CD4-positive, CD25-positive, alpha-beta regulatory T cell (primary cell): ENCODE results near the gene IBTK. TPM values are rescaled to one million over a fixed set of nuclear protein-coding genes. Genes with fewer than 3 reads are reported as not detected.
"Not testable (repeated sequence)": the region's sequence is repeated elsewhere in the genome, so short reads cannot be mapped to it uniquely, and the experiment has no call there.

Source experiments
- ATAC-seq, 2 donors: fragments of 150-1000 bp; cut with Tn5 transposase; one replicate each; pipeline ENCODE4 v1.10.0; 2021; ENCODE audit warnings: low read depth in 2 of 2, moderate number of reproducible peaks in 2 of 2, moderate library complexity in 1 of 2
- DNase-seq, 3 donors: peaks; one replicate each; pipeline versions ENCODE4 v3.0.0 to v3.0.0-alpha.2; 2012 to 2022; ENCODE audit warnings: mixed read lengths in 1 of 3
- H3K27ac ChIP-seq: one replicate; pipeline ENCODE4 v1.7.0; 2013; ENCODE audit warnings: mild to moderate bottlenecking, low read length; ENCODE audit not compliant: insufficient read depth, poor library complexity, severe bottlenecking
- H3K27me3 ChIP-seq: one replicate; pipeline ENCODE4 v1.7.0; 2013; ENCODE audit warnings: low read length; ENCODE audit not compliant: control insufficient read depth, insufficient read depth
- H3K36me3 ChIP-seq: one replicate; pipeline ENCODE4 v1.7.0; 2013; ENCODE audit warnings: mild to moderate bottlenecking, low read length, moderate library complexity; ENCODE audit not compliant: control insufficient read depth, insufficient read depth
- H3K4me1 ChIP-seq: 2 replicates; pipeline ENCODE4 v1.7.0; 2013; ENCODE audit warnings: mild to moderate bottlenecking, low read length; ENCODE audit not compliant: insufficient read depth, control insufficient read depth, poor library complexity, severe bottlenecking
- H3K4me3 ChIP-seq: one replicate; pipeline ENCODE4 v1.7.0; 2013; ENCODE audit warnings: low read depth, mild to moderate bottlenecking, low read length, moderate library complexity
- H3K9me3 ChIP-seq, 2 experiments: 1 replicate in 1 of 2; 2 replicates in 1 of 2; pipeline ENCODE4 v1.7.0; 2013; ENCODE audit warnings: low read length in 2 of 2, mild to moderate bottlenecking in 1 of 2, moderate library complexity in 1 of 2; ENCODE audit not compliant: control insufficient read depth in 2 of 2
- H3K27ac Mint-ChIP-seq, 3 donors: one replicate each; pipeline ENCODE4 v1.8.0; 2020 to 2022; ENCODE audit warnings: mild to moderate bottlenecking in 3 of 3, mixed read lengths in 3 of 3, moderate library complexity in 2 of 3
- H3K27me3 Mint-ChIP-seq: one replicate; pipeline ENCODE4 v1.8.0; 2022; ENCODE audit warnings: mild to moderate bottlenecking, mixed read lengths
- H3K36me3 Mint-ChIP-seq: one replicate; pipeline ENCODE4 v1.8.0; 2020; ENCODE audit warnings: mixed read lengths
- H3K4me1 Mint-ChIP-seq, 4 donors: one replicate each; pipeline ENCODE4 v1.8.0; 2020 to 2022; ENCODE audit warnings: mixed read lengths in 4 of 4, mild to moderate bottlenecking in 1 of 4
- H3K4me3 Mint-ChIP-seq, 4 donors: one replicate each; pipeline ENCODE4 v1.8.0; 2020 to 2022; ENCODE audit warnings: mild to moderate bottlenecking in 4 of 4, mixed read lengths in 4 of 4, moderate library complexity in 3 of 4
- H3K9me3 Mint-ChIP-seq, 7 donors: one replicate each; pipeline ENCODE4 v1.8.0; 2020 to 2022; ENCODE audit warnings: mixed read lengths in 7 of 7, mild to moderate bottlenecking in 3 of 7, moderate library complexity in 2 of 7
- polyA plus RNA-seq, 4 donors: library from polyadenylated mRNA; unstranded; fragments of 300-500 nt; fragmentation: Illumina TruSeq; gene quantifications; one replicate each; pipeline ENCODE4 v1.2.3, GENCODE V29; 2021
- total RNA-seq: library from RNA; stranded (reverse); gene quantifications from one replicate; pipeline ENCODE4 v1.2.3, GENCODE V29; 2022

The IBTK gene
- total and polyA plus RNA-seq, 5 donors from 2014 or later: 22.2 to 29.2 (median 22.6) TPM

- H3K27me3 Mint-ChIP-seq, H3K27ac Mint-ChIP-seq: not testable (repeated sequence)
Observed at GRCh38 chr6:82254722-82255121, 7.2 kb upstream of the IBTK start.

GRCh38 chr6:82251942-82252341 is 4.4 kb upstream of the IBTK start:
- Histone ChIP-seq H3K36me3 (no peaks in the 10 kb centered on the region), H3K4me1 (peaks cover 13% of the 10 kb centered on the region), H3K9me3 (no peaks in the 10 kb centered on the region), H3K27ac (no peak overlapping the region), H3K27me3 (no peaks in the 10 kb centered on the region), H3K4me3 (no peak overlapping the region)
- peaks cover 10% of the 10 kb centered on the region for H3K27me3 Mint-ChIP-seq
- no peak for ATAC-seq
- H3K4me1 Mint-ChIP-seq: peaks cover 5 to 16% (median 6%) of the 10 kb centered on the region in 4 donors
- peak in 2 of 3 donors; percentile 24 to 40 for DNase-seq
- H3K4me3 Mint-ChIP-seq: no peak overlapping the region
- H3K9me3 Mint-ChIP-seq: peaks cover 0 to 2% (median 0%) of the 10 kb centered on the region in 7 donors
- no peaks in the 10 kb centered on the region for H3K36me3 Mint-ChIP-seq
- no peak overlapping the region for H3K27ac Mint-ChIP-seq

More at GRCh38 chr6:82254722-82255121, 7.2 kb upstream of the IBTK start:
- H3K27ac ChIP-seq, ATAC-seq, H3K36me3 ChIP-seq, H3K4me3 ChIP-seq, H3K9me3 Mint-ChIP-seq, H3K27me3 ChIP-seq, H3K36me3 Mint-ChIP-seq, H3K4me1 ChIP-seq, H3K4me1 Mint-ChIP-seq, H3K4me3 Mint-ChIP-seq, H3K9me3 ChIP-seq, DNase-seq: not testable (repeated sequence)

- Mint-ChIP-seq H3K27me3 (no peaks in the 10 kb centered on the region), H3K27ac (no peak overlapping the region), H3K9me3 (peaks cover 0 to 2% (median 0%) of the 10 kb centered on the region in 7 donors), H3K4me3 (peak overlapping the region in 2 of 4 donors; percentile 71 to 77), H3K36me3 (peaks cover 3% of the 10 kb centered on the region), H3K4me1 (peaks cover 20 to 36% (median 27%) of the 10 kb centered on the region in 4 donors)
- no peak overlapping the region for H3K27ac ChIP-seq
- no peaks in the 10 kb centered on the region for H3K27me3 ChIP-seq
- no peaks in the 10 kb centered on the region for H3K36me3 ChIP-seq
- no peak overlapping the region for H3K4me3 ChIP-seq
- H3K4me1 ChIP-seq: peaks cover 34% of the 10 kb centered on the region
- no peak for ATAC-seq
- no peaks in the 10 kb centered on the region for H3K9me3 ChIP-seq
- no peak for DNase-seq
Observed at GRCh38 chr6:82249381-82250253, 2.1 kb upstream of the IBTK start.

- H3K4me1 Mint-ChIP-seq: peaks cover 27 to 49% (median 36%) of the 10 kb centered on the region in 4 donors
- Histone ChIP-seq H3K36me3 (no peaks in the 10 kb centered on the region), H3K27ac (peak overlapping the region; percentile 78), H3K9me3 (no peaks in the 10 kb centered on the region), H3K4me1 (peaks cover 38% of the 10 kb centered on the region), H3K27me3 (no peaks in the 10 kb centered on the region), H3K4me3 (peak overlapping the region; percentile 94)
- H3K36me3 Mint-ChIP-seq: peaks cover 7% of the 10 kb centered on the region
- peaks cover 0 to 2% (median 0%) of the 10 kb centered on the region in 7 donors for H3K9me3 Mint-ChIP-seq
- ATAC-seq: no peak
- H3K27ac Mint-ChIP-seq: peak overlapping the region; percentile 98 to 99 (median 99)
- no peak for DNase-seq
- H3K27me3 Mint-ChIP-seq: no peaks in the 10 kb centered on the region
- H3K4me3 Mint-ChIP-seq: peak overlapping the region; percentile 97 to 99 (median 98)
Observed at GRCh38 chr6:82248273-82248735, 760 bp upstream of the IBTK start.

- peaks cover 0 to 2% (median 0%) of the 10 kb centered on the region in 7 donors for H3K9me3 Mint-ChIP-seq
- H3K27me3 ChIP-seq: no peaks in the 10 kb centered on the region
- peak overlapping the region; percentile 94 for H3K4me3 ChIP-seq
- peak overlapping the region; percentile 98 to 99 (median 99) for H3K27ac Mint-ChIP-seq
- H3K27me3 Mint-ChIP-seq: no peaks in the 10 kb centered on the region
- no peaks in the 10 kb centered on the region for H3K36me3 ChIP-seq
- peaks cover 28 to 53% (median 39%) of the 10 kb centered on the region in 4 donors for H3K4me1 Mint-ChIP-seq
- peak in 1 of 3 donors; percentile 50 for DNase-seq
- H3K4me3 Mint-ChIP-seq: peak overlapping the region; percentile 97 to 99 (median 98)
- peak overlapping the region; percentile 78 for H3K27ac ChIP-seq
- peaks cover 12% of the 10 kb centered on the region for H3K36me3 Mint-ChIP-seq
- H3K4me1 ChIP-seq: peaks cover 38% of the 10 kb centered on the region
- H3K9me3 ChIP-seq: no peaks in the 10 kb centered on the region
- peak; percentile 13 to 16 for ATAC-seq
Observed at GRCh38 chr6:82246802-82247504, 591 bp downstream of the IBTK start.

- H3K36me3 Mint-ChIP-seq: peaks cover 12% of the 10 kb centered on the region
- Histone ChIP-seq H3K27me3 (no peaks in the 10 kb centered on the region), H3K4me3 (peak overlapping the region; percentile 94), H3K4me1 (peaks cover 38% of the 10 kb centered on the region), H3K36me3 (no peaks in the 10 kb centered on the region), H3K27ac (no peak overlapping the region), H3K9me3 (no peaks in the 10 kb centered on the region)
- peak overlapping the region; percentile 98 to 99 (median 99) for H3K27ac Mint-ChIP-seq
- peaks cover 0 to 2% (median 0%) of the 10 kb centered on the region in 7 donors for H3K9me3 Mint-ChIP-seq
- peak overlapping the region; percentile 97 to 99 (median 98) for H3K4me3 Mint-ChIP-seq
- DNase-seq (no peak), ATAC-seq (no peak)
- H3K4me1 Mint-ChIP-seq: peaks cover 31 to 57% (median 43%) of the 10 kb centered on the region in 4 donors
- no peaks in the 10 kb centered on the region for H3K27me3 Mint-ChIP-seq
Observed at GRCh38 chr6:82246370-82246769, 1.2 kb downstream of the IBTK start.

GRCh38 chr6:82245376-82245775 is 2.2 kb downstream of the IBTK start:
- Mint-ChIP-seq H3K36me3 (peaks cover 18% of the 10 kb centered on the region), H3K9me3 (peaks cover 0 to 2% (median 0%) of the 10 kb centered on the region in 7 donors), H3K27ac (peak overlapping the region in 2 of 3 donors; percentile 27 to 99), H3K4me3 (peak overlapping the region; percentile 78 to 97 (median 92)), H3K27me3 (no peaks in the 10 kb centered on the region), H3K4me1 (peaks cover 35 to 64% (median 51%) of the 10 kb centered on the region in 4 donors)
- peaks cover 38% of the 10 kb centered on the region for H3K4me1 ChIP-seq
- ATAC-seq (no peak), DNase-seq (no peak)
- H3K9me3 ChIP-seq: no peaks in the 10 kb centered on the region
- no peaks in the 10 kb centered on the region for H3K36me3 ChIP-seq
- H3K27me3 ChIP-seq: no peaks in the 10 kb centered on the region
- H3K27ac ChIP-seq: no peak overlapping the region
- H3K4me3 ChIP-seq: peak overlapping the region; percentile 63
